DLD1 (cell line): ENCODE data around the gene DLG5.

Experiments used
- in situ Hi-C: cut with HindIII; loops from 2 replicates; pipeline ENCODE4 v1.10.0; 2017; ENCODE audit warnings: low sequenced_read_pairs

Gene DLG5

GRCh38 chr10:77868523-77868922, 58.0 kb downstream of the DLG5 start:
- in situ Hi-C loops: no loop called here

GRCh38 chr10:77867124-77867719, 59.3 kb downstream of the DLG5 start:
- in situ Hi-C loops: no loop called here

GRCh38 chr10:77866598-77866997, 60.0 kb downstream of the DLG5 start:
- in situ Hi-C loops: no loop called here

- in situ Hi-C loops: no loop called here
Observed at GRCh38 chr10:77865580-77866324, 60.8 kb downstream of the DLG5 start.

GRCh38 chr10:77864151-77864851, 62.3 kb downstream of the DLG5 start:
- in situ Hi-C loops: no loop called here

GRCh38 chr10:77863446-77863845, 63.1 kb downstream of the DLG5 start:
- in situ Hi-C loops: no loop called here

- in situ Hi-C loops: no loop called here
Observed at GRCh38 chr10:77862595-77862994, 64.0 kb downstream of the DLG5 start.

- in situ Hi-C loops: no loop called here
Observed at GRCh38 chr10:77861366-77861765, 65.2 kb downstream of the DLG5 start.

GRCh38 chr10:77859865-77860282, 66.7 kb downstream of the DLG5 start:
- in situ Hi-C loops: no loop called here

GRCh38 chr10:77859200-77859864, 67.2 kb downstream of the DLG5 start:
- in situ Hi-C loops: no loop called here

- in situ Hi-C loops: no loop called here
Observed at GRCh38 chr10:77857272-77857671, 69.3 kb downstream of the DLG5 start.

GRCh38 chr10:77856566-77856965, 70.0 kb downstream of the DLG5 start:
- in situ Hi-C loops: no loop called here

GRCh38 chr10:77855404-77856155, 71.0 kb downstream of the DLG5 start:
- in situ Hi-C loops: no loop called here

- in situ Hi-C loops: no loop called here
Observed at GRCh38 chr10:77854115-77854514, 72.4 kb downstream of the DLG5 start.

GRCh38 chr10:77853256-77853655, 73.3 kb downstream of the DLG5 start:
- in situ Hi-C loops: no loop called here

GRCh38 chr10:77850620-77851231, 75.8 kb downstream of the DLG5 start:
- in situ Hi-C loops: no loop called here

- in situ Hi-C loops: loop anchor here (5.0 kb wide), 1 partner anchor 38 kb away; no protein-coding TSS in a partner anchor
Observed at GRCh38 chr10:77849039-77849664, 77.4 kb downstream of the DLG5 start.

GRCh38 chr10:77846718-77847311, 79.7 kb downstream of the DLG5 start:
- in situ Hi-C loops: loop anchor here (5.0 kb wide), 1 partner anchor 40 kb away; no protein-coding TSS in a partner anchor

- in situ Hi-C loops: loop anchor here (5.0 kb wide), 1 partner anchor 42 kb away; no protein-coding TSS in a partner anchor
Observed at GRCh38 chr10:77845451-77845850, 81.1 kb downstream of the DLG5 start.
